Breast epithelium (tissue), 3 donors: Measurements from ENCODE around the gene SGSH.

Experiments used
- CTCF ChIP-seq, 3 donors: fragments of 450-650 bp; IDR thresholded peaks; one replicate each; pipeline ENCODE4 v1.5.1; 2016 to 2017; ENCODE audit warnings: antibody characterized with exemption in 3 of 3, mild to moderate bottlenecking in 3 of 3, moderate library complexity in 3 of 3
- POLR2A ChIP-seq: fragments of 450-650 bp; IDR thresholded peaks from one replicate; pipeline ENCODE4 v1.6.1; 2016; ENCODE audit warnings: antibody characterized with exemption, mild to moderate bottlenecking, moderate library complexity
- POLR2AphosphoS5 ChIP-seq, 3 donors: sonication (generic); formaldehyde crosslinking; IDR thresholded peaks; one replicate each; pipeline ENCODE4 v1.6.1; 2017; ENCODE audit warnings: antibody characterized with exemption in 3 of 3

DNA sequence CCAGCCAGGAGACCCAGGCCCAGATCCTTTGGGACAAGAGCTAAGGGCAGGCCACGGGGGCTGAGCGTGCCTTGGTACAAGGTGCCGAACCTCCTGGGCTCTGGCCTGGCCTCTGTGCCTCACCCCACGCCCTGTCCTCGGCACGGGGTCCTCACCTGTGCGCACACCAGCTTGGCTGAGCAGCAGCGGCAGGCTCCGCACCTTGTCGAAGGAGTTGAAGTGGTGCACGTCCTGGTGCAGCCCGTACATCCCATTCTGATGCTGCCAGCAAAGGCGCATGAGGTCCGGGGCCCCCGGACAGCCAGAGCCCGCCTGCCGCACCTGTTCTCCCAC, 5.3 kb downstream of the SGSH start:
- no peak for TF ChIP-seq CTCF (IDR thresholded peaks at IDR 0.05)
- no peak for TF ChIP-seq POLR2A
- no peak for TF ChIP-seq POLR2AphosphoS5 (IDR thresholded peaks at IDR 0.05)
